ENCODE measurements around the gene SLC13A4. TPM values are rescaled to one million over a fixed set of nuclear protein-coding genes. Genes with fewer than 3 reads are reported as not detected.

The SLC13A4 gene
- total and polyA plus RNA-seq, 2 of the 13 experiments (the other 11 are each of a cell fraction or from before 2014, with no cell fraction given): 0.04 TPM; not detected in 1

DNA sequence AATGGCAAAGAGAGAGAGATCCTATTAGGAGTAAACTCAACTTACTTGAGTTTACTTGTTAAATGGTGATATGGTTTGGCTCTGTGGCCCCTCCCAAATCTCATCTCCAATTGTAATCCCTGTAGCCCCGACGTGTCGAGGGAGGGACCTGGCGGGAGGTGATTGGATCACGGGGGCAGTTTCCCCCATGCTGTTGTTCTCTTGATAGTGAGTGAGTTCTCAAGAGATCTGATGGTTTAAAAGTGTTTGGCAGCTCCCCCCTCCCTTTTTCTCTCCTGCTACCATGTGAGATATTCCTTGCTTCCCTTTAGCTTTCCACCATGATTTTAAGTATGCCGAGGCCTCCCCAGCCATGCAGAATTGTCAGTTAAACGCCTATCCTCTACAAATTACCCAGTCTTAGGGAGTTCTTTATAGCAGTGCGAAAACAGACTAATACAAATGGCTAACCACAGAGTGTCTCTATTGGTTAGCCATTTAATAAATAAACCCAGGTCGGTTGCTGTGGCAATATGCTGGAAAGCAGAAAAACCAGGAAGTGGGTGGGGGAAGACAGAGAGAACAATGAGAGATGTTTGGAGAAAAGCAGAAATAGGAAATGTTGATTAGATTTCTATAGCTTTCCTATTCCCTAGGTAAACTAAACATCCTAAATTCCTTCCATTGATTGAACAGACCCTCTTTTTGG lies 68.7 kb downstream of the SLC13A4 start:
- TF ChIP-seq, protein P1, sequence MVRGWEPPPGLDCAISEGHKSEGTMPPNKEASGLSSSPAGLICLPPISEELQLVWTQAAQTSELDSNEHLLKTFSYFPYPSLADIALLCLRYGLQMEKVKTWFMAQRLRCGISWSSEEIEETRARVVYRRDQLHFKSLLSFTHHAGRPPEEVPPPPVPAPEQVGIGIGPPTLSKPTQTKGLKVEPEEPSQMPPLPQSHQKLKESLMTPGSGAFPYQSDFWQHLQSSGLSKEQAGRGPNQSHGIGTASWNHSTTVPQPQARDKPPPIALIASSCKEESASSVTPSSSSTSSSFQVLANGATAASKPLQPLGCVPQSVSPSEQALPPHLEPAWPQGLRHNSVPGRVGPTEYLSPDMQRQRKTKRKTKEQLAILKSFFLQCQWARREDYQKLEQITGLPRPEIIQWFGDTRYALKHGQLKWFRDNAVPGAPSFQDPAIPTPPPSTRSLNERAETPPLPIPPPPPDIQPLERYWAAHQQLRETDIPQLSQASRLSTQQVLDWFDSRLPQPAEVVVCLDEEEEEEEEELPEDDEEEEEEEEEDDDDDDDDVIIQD (CRISPR knock-in tag; IDR thresholded peaks at IDR 0.05; ENCODE audit: low read depth): no peak
- no peak for TF ChIP-seq HNF4A (CRISPR knock-in tag; IDR thresholded peaks at IDR 0.05)
- TF ChIP-seq ZNF619 (CRISPR knock-in tag; IDR thresholded peaks at IDR 0.05): no peak
- TF ChIP-seq ZNF3 (CRISPR knock-in tag; IDR thresholded peaks at IDR 0.05): no peak
- TF ChIP-seq, protein P2, sequence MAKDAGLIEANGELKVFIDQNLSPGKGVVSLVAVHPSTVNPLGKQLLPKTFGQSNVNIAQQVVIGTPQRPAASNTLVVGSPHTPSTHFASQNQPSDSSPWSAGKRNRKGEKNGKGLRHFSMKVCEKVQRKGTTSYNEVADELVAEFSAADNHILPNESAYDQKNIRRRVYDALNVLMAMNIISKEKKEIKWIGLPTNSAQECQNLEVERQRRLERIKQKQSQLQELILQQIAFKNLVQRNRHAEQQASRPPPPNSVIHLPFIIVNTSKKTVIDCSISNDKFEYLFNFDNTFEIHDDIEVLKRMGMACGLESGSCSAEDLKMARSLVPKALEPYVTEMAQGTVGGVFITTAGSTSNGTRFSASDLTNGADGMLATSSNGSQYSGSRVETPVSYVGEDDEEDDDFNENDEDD (CRISPR knock-in tag; IDR thresholded peaks at IDR 0.05; ENCODE audit: borderline replicate concordance): no peak
- TF ChIP-seq ZNF746 (CRISPR knock-in tag; IDR thresholded peaks at IDR 0.05): no peak
- no peak for TF ChIP-seq YEATS4 (CRISPR knock-in tag; IDR thresholded peaks at IDR 0.05; ENCODE audit: borderline replicate concordance)
- TF ChIP-seq, protein P3, sequence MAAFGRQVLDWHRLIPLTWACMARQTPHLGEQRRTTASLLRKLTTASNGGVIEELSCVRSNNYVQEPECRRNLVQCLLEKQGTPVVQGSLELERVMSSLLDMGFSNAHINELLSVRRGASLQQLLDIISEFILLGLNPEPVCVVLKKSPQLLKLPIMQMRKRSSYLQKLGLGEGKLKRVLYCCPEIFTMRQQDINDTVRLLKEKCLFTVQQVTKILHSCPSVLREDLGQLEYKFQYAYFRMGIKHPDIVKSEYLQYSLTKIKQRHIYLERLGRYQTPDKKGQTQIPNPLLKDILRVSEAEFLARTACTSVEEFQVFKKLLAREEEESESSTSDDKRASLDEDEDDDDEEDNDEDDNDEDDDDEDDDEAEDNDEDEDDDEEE (CRISPR knock-in tag; IDR thresholded peaks at IDR 0.05): no peak
- intact Hi-C loops (cut with micrococcal nuclease; ENCODE audit: unreplicated experiment) (no loop called here), in situ Hi-C loops (cut with HindIII; ENCODE audit: extremely low pct_ligation_motif_present, low pct_unique_long_range_greater_than_20kb) (no loop called here)
- peaks cover 21% of the 10 kb centered on the region for H3K4me1 ChIP-seq (ENCODE audit: insufficient read depth, low read length)
- FAIRE-seq: no peak
- no peak overlapping the region for H3K27ac ChIP-seq (ENCODE audit: extremely low read length, insufficient read depth, low read length)
- DNase-seq (ENCODE audit: low spot score): no peak
- H2AFZ ChIP-seq (ENCODE audit: low read length): peak overlapping the region; percentile 61
- H3K36me3 ChIP-seq (replicated peaks in 1 of 2; ENCODE audit: control insufficient read depth in 1 of 2, insufficient read depth in 2 of 2, low read length in 2 of 2): no peaks in the 10 kb centered on the region
- H3K9me3 ChIP-seq (ENCODE audit: low read length): no peaks in the 10 kb centered on the region
- no TSS peak for BruUV-seq (replicated peaks)
- peaks cover 17% of the 10 kb centered on the region for H3K79me2 ChIP-seq (ENCODE audit: insufficient read depth, low read length)
- WGBS (ENCODE audit: low lambda C conversion rate): 60% methylated on average over 9 of the region's 9 CpGs
- no peak overlapping the region for H3K9ac ChIP-seq (ENCODE audit: insufficient read depth, low read depth, low read length)
- no peak for ATAC-seq
- CTCF ChIA-PET (ENCODE audit: low intra/inter-chr PET ratio, low total read pairs): no interaction called here
- POLR2A ChIA-PET: no interaction called here
- H3K27me3 ChIP-seq (ENCODE audit: control insufficient read depth in 1 of 2, insufficient read depth in 2 of 2, low read length in 2 of 2): no peaks in the 10 kb centered on the region; a peak in 1 of 5 replicates
- no peaks in the 10 kb centered on the region for H4K20me1 ChIP-seq (ENCODE audit: insufficient read depth, low read length)
- no peak overlapping the region for H3K4me2 ChIP-seq (ENCODE audit: low read depth, low read length)
- no peak overlapping the region for H3K4me3 ChIP-seq (replicated peaks in 1 of 3; ENCODE audit: insufficient read depth in 1 of 3, low read depth in 2 of 3, low read length in 3 of 3)

Measured in HepG2 (cell line).